Measurements from ENCODE around the gene EEIG2.

GRCh38 chr1:108595507-108595906, 35.6 kb downstream of the EEIG2 start:
- TF ChIP-seq MAX (IDR thresholded peaks at IDR 0.05) (no peak), TAF1 (IDR thresholded peaks at IDR 0.05; ENCODE audit: low read depth) (no peak), REST (IDR thresholded peaks at IDR 0.05; ENCODE audit: low read depth) (no peak), EP300 (IDR thresholded peaks at IDR 0.05; ENCODE audit: borderline replicate concordance) (no peak), FOXM1 (IDR thresholded peaks at IDR 0.05; ENCODE audit: borderline replicate concordance, low read depth) (no peak), CREB1 (IDR thresholded peaks at IDR 0.05; ENCODE audit: low read depth) (no peak), ZBTB7A (IDR thresholded peaks at IDR 0.05; ENCODE audit: low read depth) (no peak), RAD21 (IDR thresholded peaks at IDR 0.05; ENCODE audit: low read depth) (no peak), USF1 (IDR thresholded peaks at IDR 0.05) (no peak), CEBPB (IDR thresholded peaks at IDR 0.05) (no peak)
